NCI-H1694 treated with DMSO at 0.1 percent for 48 hours (cell line): ENCODE results near the gene GABARAP.
A peak's percentile ranks its signal among the peaks of the same experiment; 100 is the strongest.

Experiments used
- DNase-seq: peaks from one replicate; lab custom pipeline; 2025; lab: John Stamatoyannopoulos, UW

GABARAP gene

GRCh38 chr17:7207120-7208001, 34.9 kb downstream of the GABARAP start:
- no peak for DNase-seq

- no peak for DNase-seq
Observed at GRCh38 chr17:7205561-7205960, 36.7 kb downstream of the GABARAP start.

- peak; percentile 88 for DNase-seq
Observed at GRCh38 chr17:7204828-7205461, 37.3 kb downstream of the GABARAP start.

DNA sequence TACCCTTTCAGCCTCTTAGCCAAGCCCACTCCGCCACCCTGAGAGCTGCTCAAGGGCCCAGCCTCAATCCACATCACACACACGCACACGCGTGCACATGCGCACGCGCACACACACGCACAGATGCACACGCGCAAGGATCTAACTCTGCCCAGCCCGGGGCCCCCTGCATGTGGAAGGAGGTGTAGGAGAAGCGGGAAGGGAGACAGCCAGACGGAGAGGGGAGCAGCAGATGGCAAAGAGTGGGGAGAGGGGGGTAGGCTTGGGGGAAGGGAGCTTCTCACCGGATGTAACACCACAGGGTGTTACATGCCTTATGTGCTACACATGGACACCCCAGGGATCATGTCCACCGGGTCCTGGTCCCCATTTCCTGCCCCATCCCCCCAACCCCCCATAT, 37.9 kb downstream of the GABARAP start:
- peak; percentile 69 for DNase-seq

DNA sequence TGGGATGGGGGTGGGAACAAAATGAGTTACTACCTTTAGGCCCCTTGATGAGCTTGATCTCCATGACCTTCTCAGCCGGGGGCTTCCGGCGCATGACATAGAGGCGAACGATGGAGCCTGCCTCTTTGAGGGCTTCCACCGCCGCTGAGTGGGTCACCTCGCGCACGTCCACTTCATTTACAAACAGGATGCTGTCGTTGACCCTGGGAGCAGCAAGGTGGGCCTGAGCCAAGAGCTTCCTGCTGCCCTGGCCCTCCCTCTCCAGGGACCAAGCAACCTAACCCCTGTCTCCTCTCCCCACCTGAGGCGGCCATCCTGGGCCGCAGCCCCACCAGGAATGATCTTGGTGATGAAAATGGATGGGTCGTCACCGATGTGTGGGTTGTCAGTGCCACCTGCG, 38.9 kb downstream of the GABARAP start:
- no peak for DNase-seq

- no peak for DNase-seq
Observed at GRCh38 chr17:7196651-7197401, 45.4 kb downstream of the GABARAP start.

DNA sequence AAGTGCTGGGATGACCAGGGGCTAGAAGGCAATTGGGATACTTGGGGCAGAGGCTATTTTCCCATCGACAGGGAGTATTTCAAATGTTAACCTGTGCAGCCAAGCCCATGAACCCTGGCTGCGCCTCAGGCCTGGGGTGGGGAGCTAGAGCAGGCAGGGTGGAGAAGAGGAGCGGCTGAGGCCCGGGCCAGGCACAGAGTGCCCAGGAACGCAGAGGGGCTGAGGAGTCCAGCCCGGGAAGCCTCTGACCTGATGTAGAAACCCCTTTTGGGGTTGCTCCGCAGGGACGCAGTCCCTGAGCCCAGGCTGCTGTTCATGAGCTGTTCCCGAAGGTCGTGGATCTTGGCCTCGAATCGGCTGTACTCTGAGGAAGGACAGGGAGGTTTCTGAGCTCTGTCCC, 46.3 kb downstream of the GABARAP start:
- DNase-seq: no peak

DNA sequence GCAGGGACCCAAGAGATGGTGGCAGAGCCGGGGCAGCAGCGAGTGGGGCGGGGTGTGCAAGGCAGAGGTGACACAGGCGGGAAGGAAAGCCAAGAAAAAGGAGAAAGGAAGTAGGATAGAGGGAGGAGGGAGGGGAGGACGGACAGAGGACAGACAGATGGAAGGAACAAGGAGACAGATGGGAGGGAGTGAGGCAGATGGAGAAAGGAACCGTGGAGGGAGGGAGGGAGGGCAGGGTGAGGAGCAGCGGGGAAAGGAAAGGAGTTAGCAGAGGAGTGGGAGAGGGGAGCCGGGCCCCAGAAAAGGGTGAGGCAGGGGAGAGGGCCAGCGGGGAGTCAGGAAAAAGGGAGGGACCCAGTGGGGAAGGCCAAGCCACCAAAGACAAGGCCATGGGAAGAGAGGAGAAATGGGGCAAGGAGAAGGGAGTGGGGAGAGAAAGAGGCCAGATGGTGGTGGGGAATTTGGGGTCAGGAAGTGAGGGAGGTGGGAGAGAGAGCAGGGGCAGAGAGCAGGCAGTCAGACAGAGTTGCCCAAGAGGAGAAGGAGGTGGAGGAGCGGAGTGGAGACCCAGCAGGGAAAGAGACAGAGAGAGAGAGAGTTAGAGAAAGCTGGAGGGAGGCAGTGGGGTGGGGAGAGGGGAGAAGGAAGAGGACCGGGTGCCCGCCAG, 49.8 kb downstream of the GABARAP start:
- DNase-seq: peak; percentile 66

GRCh38 chr17:7191571-7192270, 50.5 kb downstream of the GABARAP start:
- peak; percentile 77 for DNase-seq

DNA sequence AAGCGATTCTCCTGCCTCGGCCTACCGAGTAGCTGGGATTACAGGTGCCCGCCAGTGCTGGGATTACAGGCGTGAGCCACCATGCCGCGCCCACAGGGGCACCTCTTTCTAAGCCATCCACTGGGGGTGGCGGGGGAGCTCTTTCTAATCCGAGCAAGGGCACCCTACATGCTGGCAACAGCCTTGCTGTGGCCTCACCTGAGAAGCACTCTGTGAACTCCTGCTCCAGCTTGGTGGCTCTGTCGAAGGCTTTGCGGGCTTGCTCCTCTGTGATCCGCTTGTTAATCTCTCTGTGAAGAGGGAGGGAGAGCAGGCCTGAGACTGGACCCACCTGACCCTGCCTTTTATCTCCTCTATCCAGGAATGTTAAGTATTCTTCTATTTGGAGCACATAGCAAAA, 51.2 kb downstream of the GABARAP start:
- no peak for DNase-seq

DNA sequence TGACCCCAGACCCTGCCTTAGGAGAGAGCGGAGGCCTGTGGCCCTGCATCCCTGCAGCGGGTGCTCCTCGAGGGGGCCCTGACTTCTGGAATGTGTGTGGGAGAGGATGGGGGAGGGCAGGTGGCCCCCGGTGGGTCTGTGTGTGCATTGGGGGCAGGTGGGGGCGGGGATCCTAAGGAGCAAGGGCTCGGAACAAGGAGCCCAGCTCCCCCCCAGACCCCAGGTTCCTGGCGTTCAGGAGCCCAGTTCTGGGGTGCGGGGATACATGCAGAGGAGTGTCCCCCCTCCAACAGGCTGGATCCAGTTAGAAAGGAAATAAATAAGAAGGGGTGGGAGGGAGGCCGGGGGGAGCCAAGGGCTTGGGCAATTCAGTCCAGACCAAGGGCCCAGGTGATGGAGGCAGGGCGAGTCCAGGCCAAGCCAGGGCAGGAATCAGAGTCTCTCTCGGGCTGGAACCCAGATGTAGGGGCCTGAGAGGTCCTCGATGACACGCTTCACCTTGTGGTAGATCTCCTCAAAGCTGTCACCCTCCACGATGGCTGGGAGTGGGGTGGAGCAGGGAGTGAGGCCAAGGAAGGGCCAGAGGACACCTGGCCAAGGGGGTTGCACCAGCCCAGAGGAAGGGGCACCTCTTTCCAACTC, 51.9 kb downstream of the GABARAP start:
- no peak for DNase-seq
